Glutamatergic neuron (in vitro differentiated cells): Measurements from ENCODE around the gene ASCL2. TPM values are rescaled to one million over a fixed set of nuclear protein-coding genes. Genes with fewer than 3 reads are reported as not detected.

Experiments
- DNase-seq: peaks from one replicate; pipeline ENCODE4 v3.0.0; 2022
- H3K27ac Mint-ChIP-seq: one replicate; pipeline ENCODE4 v1.8.0; 2020; ENCODE audit warnings: mild to moderate bottlenecking, mixed read lengths, inconsistent platforms; ENCODE audit not compliant: unreplicated experiment
- H3K27me3 Mint-ChIP-seq: one replicate; pipeline ENCODE4 v1.8.0; 2020; ENCODE audit warnings: mild to moderate bottlenecking, moderate library complexity, mixed read lengths, inconsistent platforms; ENCODE audit not compliant: unreplicated experiment
- H3K36me3 Mint-ChIP-seq: one replicate; pipeline ENCODE4 v1.8.0; 2020; ENCODE audit warnings: mild to moderate bottlenecking, mixed read lengths, inconsistent platforms; ENCODE audit not compliant: unreplicated experiment
- H3K4me1 Mint-ChIP-seq: one replicate; pipeline ENCODE4 v1.8.0; 2020; ENCODE audit warnings: mild to moderate bottlenecking, low read depth, mixed read lengths, inconsistent platforms; ENCODE audit not compliant: unreplicated experiment
- H3K4me3 Mint-ChIP-seq: one replicate; pipeline ENCODE4 v1.8.0; 2020; ENCODE audit warnings: mild to moderate bottlenecking, mixed read lengths, inconsistent platforms; ENCODE audit not compliant: unreplicated experiment
- H3K9me3 Mint-ChIP-seq: one replicate; pipeline ENCODE4 v1.8.0; 2020; ENCODE audit warnings: mild to moderate bottlenecking, moderate library complexity, mixed read lengths, inconsistent platforms; ENCODE audit not compliant: unreplicated experiment
- total RNA-seq: library from RNA; stranded (reverse); fragmentation: NEBNext Ultra II Directional; extraction: Animal tissue kit (Norgen Biotek cat#: 25700); gene quantifications from one replicate; pipeline ENCODE4 v1.2.1, GENCODE V29; 2021; ENCODE audit not compliant: unreplicated experiment
- TF ChIP-seq, protein P1 (sequence below): fragments of 200-600 bp; sonication (generic); IDR thresholded peaks from one replicate; pipeline ENCODE4 v1.5.0; 2021; ENCODE audit not compliant: partially characterized antibody, unreplicated experiment

ASCL2 gene
- total RNA-seq, 1 donor from 2014 or later = not detected

DNA sequence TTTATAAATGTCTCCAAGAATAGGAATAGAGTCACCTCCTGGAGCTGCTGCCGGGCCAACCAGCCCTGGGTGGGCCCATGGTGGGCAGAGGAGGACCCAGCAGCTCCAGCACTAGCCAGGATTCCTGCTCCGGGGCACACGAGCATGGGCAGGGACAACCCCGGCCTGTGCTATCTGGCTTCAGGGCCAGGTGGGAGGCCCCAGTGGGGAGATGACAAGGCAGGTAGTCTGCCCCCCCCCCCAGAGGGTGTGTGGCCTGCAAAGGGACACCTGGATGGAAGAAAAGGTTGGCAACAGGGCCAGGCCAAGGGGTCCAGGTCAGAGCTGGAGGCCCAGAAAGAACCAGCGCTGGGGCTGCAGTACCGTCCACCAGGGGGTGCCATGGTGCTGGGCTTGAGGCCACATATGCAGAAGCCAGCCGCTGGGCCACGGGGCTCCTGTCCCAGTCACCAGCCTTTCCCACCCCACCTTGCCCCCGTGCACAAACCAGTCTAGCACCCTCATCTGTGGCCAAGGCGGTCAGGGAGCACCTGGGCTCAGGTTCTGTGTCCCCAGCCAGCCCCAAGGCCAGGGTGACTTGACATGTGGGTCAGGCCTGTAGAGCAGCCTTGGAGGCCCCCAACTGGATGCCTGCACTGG is 34.9 kb upstream of the ASCL2 start:
- no peak overlapping the region for H3K27ac Mint-ChIP-seq
- TF ChIP-seq, protein P1, sequence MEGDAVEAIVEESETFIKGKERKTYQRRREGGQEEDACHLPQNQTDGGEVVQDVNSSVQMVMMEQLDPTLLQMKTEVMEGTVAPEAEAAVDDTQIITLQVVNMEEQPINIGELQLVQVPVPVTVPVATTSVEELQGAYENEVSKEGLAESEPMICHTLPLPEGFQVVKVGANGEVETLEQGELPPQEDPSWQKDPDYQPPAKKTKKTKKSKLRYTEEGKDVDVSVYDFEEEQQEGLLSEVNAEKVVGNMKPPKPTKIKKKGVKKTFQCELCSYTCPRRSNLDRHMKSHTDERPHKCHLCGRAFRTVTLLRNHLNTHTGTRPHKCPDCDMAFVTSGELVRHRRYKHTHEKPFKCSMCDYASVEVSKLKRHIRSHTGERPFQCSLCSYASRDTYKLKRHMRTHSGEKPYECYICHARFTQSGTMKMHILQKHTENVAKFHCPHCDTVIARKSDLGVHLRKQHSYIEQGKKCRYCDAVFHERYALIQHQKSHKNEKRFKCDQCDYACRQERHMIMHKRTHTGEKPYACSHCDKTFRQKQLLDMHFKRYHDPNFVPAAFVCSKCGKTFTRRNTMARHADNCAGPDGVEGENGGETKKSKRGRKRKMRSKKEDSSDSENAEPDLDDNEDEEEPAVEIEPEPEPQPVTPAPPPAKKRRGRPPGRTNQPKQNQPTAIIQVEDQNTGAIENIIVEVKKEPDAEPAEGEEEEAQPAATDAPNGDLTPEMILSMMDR = peak; percentile 92
- no peaks in the 10 kb centered on the region for H3K36me3 Mint-ChIP-seq
- peak; percentile 88 for DNase-seq
- H3K4me3 Mint-ChIP-seq = no peak overlapping the region
- H3K9me3 Mint-ChIP-seq = peaks cover 2% of the 10 kb centered on the region
- H3K4me1 Mint-ChIP-seq = no peaks in the 10 kb centered on the region
- peaks cover 5% of the 10 kb centered on the region for H3K27me3 Mint-ChIP-seq

DNA sequence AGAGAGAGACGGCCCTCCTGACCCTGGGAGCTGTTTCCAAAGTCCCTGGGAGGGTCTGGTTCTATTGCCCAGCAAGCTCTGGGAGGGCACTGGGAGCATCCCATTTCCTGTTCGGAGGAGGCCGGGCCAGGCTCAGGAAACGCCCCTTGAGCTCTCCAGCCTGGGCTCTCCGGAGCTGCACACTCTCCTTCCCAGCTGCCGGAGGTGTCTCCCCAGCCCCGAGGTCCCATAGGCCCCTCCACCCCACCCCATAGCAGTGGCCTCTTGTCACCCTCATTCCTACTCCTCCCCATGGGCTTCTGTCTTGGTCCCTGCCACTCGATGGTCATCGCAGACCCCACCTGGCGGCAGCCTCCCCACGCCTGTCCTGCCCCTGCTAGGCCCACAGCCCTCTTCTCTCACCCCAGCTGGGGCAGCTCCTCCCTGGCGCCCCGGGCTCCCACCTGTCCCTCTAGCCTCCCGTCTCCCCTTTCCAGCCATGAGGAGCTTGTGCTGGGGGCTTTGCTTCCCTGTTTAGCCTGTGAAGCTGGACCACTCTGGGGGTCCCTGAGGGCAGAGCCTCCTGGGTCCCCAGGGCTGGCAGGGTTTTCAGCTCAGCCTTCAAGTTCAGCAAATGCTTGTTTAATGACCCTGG is 34.2 kb upstream of the ASCL2 start:
- Mint-ChIP-seq H3K4me3 (no peak overlapping the region), H3K4me1 (no peaks in the 10 kb centered on the region), H3K9me3 (peaks cover 2% of the 10 kb centered on the region), H3K27me3 (peaks cover 5% of the 10 kb centered on the region), H3K27ac (no peak overlapping the region), H3K36me3 (no peaks in the 10 kb centered on the region)
- no peak for DNase-seq
- TF ChIP-seq, protein P1 = no peak

DNA sequence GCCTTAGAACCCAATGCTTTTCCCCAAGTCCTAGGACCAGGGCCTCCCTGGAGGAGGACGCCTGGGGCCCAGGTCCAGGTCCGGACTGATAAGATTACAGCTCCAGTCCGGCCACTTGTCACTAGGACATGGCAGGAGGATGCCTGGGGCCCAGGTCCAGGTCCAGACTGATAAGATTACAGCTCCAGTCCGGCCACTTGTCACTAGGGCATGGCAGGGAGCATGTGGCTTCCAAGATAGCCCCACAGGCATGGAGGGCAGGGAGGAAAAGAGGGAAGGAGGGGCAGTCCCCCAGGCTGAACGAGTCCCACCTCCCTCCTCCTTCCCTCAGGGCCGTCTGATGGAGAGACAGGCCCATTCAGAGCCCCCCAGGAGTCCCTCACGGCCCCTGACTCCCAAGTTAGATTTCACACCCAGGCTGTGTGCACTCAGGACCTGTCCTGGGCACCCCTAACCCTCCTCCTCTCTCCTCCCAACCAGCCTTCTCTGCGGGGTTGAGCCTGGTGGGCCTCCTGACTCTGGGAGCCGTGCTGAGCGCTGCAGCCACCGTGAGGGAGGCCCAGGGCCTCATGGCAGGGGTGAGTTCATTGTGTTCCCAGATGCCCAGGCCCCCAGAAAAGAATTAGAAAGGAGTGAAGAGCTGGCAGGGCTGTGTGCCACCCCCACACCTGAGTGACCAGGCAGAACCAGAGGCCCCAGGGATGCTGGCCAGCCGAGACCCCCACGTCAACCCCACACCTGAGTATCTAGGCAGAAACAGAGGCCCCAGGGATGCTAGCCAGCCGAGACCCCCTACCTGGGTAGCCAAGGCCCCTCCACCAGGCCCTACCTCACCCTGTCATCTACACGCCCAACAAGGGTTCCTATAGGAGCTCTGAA is 33.5 kb upstream of the ASCL2 start:
- peaks cover 2% of the 10 kb centered on the region for H3K9me3 Mint-ChIP-seq
- H3K36me3 Mint-ChIP-seq = no peaks in the 10 kb centered on the region
- H3K4me3 Mint-ChIP-seq = no peak overlapping the region
- DNase-seq = no peak
- TF ChIP-seq, protein P1 = no peak
- no peak overlapping the region for H3K27ac Mint-ChIP-seq
- H3K27me3 Mint-ChIP-seq = peaks cover 5% of the 10 kb centered on the region
- H3K4me1 Mint-ChIP-seq = no peaks in the 10 kb centered on the region

DNA sequence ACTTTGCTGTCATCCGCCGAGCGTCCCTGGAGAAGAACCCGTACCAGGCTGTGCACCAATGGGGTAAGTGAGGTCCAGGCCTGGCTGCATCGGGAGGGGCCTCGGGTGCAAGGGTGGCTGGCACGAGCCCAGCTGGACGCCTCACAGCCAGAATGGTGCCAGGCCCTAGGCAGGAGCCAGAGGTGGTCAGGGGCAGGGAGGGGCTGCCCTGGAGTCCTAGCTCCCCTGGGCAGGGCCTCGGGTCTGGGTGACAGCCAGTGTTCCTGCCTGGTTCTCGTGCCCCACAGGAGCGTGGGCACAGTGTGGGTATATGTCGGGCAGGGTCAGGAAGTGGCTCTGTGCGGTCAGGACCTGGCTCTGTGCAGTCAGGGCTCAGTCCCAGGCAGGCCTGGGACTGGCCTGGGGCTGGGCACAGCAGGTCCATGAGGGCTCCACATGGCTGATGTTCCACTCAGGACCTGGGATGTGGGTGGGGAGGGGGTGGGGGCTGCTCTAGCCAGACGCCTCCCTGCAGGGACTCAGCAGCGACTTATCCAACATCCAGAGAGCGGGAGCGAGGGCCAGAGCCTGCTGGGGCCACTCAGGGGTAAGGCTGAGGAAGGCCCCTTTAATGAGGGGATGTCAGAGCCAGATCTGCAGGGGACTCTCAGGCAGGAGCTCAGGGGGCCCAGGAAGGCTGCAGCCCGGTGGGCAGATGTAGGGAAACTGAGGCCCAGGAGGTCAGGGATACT is 32.7 kb upstream of the ASCL2 start:
- H3K9me3 Mint-ChIP-seq = peaks cover 2% of the 10 kb centered on the region
- H3K27me3 Mint-ChIP-seq = peaks cover 5% of the 10 kb centered on the region
- H3K4me1 Mint-ChIP-seq = no peaks in the 10 kb centered on the region
- no peak overlapping the region for H3K27ac Mint-ChIP-seq
- DNase-seq = no peak
- no peak overlapping the region for H3K4me3 Mint-ChIP-seq
- no peaks in the 10 kb centered on the region for H3K36me3 Mint-ChIP-seq
- TF ChIP-seq, protein P1 = no peak
